Activated T-helper 9 cell treated with anti-CD3 and anti-CD28 coated beads, Interleukin-2, amount 50 U/mL, for 16 hours (primary cell): ENCODE results near the gene KCNH6.

Experiments
- DNase-seq: peaks from one replicate; pipeline ENCODE4 v3.0.0-alpha.2; 2020; ENCODE audit warnings: low read depth

The KCNH6 gene

GRCh38 chr17:63511331-63511730, 11.8 kb upstream of the KCNH6 start:
- no peak for DNase-seq

- DNase-seq = no peak
These were observed 10.8 kb upstream of the KCNH6 start for GRCh38 chr17:63512388-63512787.

GRCh38 chr17:63512896-63513644, 10.1 kb upstream of the KCNH6 start:
- no peak for DNase-seq

DNA sequence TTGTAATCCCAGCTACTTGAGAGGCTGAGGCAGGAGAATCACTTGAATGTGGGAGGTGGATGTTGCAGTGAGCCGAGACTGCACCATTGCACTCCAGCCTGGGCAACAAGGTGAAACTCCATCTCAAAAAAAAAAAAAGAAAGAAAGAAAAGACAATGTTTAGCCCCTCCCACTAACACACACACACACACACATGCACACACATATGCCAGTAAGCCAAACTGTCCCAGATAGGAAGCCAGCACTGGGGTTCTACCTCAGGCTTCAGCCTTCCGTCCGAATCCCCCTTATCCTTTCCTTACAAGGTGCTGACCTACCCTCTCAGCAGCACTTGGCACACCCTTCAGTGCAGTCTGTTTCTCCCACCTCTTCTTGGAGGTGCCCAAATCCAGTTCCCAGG, 8.7 kb upstream of the KCNH6 start:
- DNase-seq = no peak

GRCh38 chr17:63514974-63515373, 8.2 kb upstream of the KCNH6 start:
- DNase-seq = no peak

GRCh38 chr17:63515426-63515825, 7.7 kb upstream of the KCNH6 start:
- DNase-seq = no peak

- DNase-seq = no peak
These were observed 6.0 kb upstream of the KCNH6 start for GRCh38 chr17:63516910-63517824.

- DNase-seq = no peak
These were observed 5.2 kb upstream of the KCNH6 start for GRCh38 chr17:63517825-63518534.

- DNase-seq = no peak
These were observed 3.9 kb upstream of the KCNH6 start for GRCh38 chr17:63519116-63519881.

DNA sequence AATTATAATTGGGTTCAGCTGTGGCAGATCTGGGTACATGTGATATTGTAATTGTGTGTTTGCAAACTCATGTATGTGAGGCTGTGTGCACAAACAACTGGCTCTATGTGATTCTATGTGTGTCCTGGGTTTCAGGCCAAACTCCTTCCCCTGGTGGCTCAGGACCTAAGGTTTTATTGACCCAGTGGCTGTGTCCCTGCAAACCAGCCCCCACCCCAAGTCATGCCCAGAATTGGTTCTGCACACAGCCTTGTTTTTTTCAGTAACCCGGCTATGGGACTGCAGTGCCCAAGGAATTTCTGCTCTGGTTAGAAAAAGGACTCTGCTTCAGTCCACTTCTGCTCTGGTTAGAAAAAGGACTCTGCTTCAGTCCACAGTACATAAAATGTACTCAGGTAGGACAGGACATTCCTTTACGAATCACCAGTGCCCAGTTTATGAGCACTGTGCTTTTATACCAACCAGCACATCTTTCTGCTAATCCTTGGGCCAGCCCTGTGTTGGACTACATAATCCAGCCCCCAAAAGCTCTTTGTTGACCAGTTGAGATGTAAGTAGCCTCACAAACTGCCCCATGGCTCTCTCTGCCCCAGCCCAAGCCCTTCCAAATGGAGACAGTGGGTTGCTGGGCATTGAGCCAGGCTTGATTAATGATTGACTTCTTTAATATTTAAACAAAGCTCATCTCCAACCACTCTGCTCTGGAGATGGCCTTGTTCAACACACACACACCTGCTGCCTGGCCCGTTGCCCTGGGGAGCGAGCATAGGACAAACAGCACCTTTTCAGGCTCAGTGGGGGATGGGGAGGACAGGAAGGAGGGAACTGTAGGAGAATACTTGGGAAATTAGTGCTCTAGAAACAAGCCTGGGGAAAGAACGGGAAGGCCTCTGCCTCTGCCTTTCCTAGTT, 2.9 kb upstream of the KCNH6 start:
- DNase-seq = no peak

DNA sequence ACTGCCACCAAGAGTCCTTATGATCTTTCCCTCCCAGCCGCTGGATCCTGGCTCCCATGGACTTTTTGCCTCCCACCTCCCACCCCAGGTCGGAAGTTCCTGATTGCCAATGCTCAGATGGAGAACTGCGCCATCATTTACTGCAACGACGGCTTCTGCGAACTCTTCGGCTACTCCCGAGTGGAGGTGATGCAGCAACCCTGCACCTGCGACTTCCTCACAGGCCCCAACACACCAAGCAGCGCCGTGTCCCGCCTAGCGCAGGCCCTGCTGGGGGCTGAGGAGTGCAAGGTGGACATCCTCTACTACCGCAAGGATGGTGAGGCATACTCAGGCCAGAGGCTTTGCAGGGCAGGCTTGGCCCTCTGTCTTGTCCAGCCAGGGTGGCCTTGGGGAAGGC, 893 bp downstream of the KCNH6 start:
- DNase-seq = no peak

DNA sequence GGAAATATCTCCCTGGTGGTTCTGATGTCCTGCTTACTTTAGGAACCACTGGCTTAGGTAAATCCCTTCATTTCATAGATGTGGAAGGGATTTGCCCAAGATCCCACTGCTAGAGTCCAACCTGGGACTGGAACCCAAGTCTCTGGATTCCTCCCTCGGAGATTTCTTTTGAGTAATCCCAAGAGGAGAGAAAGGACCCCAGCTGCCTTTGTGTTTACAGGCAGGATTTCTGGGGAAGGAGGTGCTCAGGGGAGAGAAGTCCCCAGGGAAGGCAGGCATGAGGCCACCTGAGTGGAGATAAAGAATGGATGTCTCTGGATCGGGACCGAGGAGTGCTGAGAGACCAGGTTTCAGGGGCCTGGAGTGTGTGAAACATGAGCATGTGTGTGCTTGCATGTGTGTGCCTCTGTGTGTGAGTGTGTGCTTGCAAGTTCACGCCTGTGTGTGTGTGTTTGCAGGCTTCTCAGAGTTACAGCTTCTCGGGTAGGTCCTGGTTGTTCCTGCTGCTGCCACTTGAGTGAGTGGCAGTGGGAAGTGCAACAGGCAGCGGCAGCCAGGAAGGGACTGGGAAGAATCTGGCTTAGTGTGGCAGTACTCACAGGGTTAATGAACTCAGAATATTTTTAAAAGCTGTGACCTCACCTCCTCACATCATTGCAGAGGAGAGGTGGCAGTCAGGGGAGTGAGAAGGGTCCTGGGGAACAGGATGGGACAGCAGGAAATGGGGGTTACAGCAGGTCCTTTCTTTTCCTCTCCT, 2.2 kb downstream of the KCNH6 start:
- no peak for DNase-seq

GRCh38 chr17:63526861-63527260, 3.7 kb downstream of the KCNH6 start:
- DNase-seq = no peak

GRCh38 chr17:63528183-63528582, 5.0 kb downstream of the KCNH6 start:
- no peak for DNase-seq

DNA sequence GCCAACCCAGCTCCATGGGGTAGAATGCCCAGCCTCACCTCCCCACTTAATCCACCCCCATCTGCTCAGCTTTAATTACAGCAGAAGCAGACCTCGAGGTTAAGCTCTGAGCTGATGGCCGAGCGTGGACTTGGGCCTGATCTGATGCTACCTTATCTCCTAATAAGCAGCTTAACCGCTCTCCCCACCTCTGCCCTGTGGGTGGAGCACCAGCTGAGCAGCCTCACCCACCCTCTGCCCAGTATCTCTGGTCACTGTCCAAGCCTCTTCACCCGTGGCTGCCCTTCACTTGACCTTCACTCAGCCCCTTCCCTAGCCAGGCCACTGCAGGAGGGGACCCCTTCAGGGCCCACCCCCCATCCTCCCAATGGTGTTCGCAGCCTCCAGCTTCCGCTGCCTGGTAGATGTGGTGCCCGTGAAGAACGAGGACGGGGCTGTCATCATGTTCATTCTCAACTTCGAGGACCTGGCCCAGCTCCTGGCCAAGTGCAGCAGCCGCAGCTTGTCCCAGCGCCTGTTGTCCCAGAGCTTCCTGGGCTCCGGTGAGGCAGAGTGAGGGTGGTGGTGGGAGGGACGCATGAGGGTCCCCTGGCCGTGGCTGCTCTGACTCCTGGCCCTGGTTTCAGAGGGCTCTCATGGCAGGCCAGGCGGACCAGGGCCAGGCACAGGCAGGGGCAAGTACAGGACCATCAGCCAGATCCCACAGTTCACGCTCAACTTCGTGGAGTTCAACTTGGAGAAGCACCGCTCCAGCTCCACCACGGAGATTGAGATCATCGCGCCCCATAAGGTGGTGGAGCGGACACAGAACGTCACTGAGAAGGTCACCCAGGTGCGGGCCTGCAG, 6.8 kb downstream of the KCNH6 start:
- DNase-seq = no peak

DNA sequence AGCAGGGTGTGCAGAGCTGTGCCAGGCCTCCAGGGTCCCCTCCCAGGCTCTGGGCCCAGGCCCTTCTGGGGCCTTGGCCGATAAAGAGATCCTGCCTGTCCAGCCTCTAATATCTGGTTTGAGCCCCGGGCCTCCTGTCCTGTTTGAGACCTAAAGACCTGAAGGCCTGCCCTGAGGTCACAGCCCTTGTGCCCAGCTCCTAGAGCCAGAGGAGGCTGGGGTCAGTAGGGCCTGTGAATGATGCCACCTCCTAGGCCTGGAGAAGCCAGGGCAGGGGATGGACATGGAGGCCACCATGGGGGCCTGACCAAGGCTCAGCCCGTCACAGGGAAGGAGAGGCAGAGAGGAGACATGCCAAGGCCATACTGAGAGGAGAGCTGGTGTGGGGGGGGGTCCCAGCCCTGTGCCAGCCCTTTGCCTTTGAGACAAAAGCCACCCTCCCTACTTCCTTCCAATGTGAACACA, 7.4 kb downstream of the KCNH6 start:
- DNase-seq = no peak

- no peak for DNase-seq
These were observed 8.1 kb downstream of the KCNH6 start for GRCh38 chr17:63531022-63531965.
